Endothelial cell (in vitro differentiated cells): Measurements from ENCODE around the gene ETV6. TPM values are rescaled to one million over a fixed set of nuclear protein-coding genes. Genes with fewer than 3 reads are reported as not detected.

ENCODE experiments used
- DNase-seq: peaks from one replicate; pipeline ENCODE4 v3.0.0; 2021; ENCODE audit warnings: low spot score
- H3K27ac Mint-ChIP-seq: one replicate; pipeline ENCODE4 v1.8.0; 2021; ENCODE audit warnings: mixed read lengths, inconsistent platforms; ENCODE audit not compliant: unreplicated experiment
- H3K27me3 Mint-ChIP-seq: one replicate; pipeline ENCODE4 v1.8.0; 2021; ENCODE audit warnings: mild to moderate bottlenecking, moderate library complexity, mixed read lengths, inconsistent platforms; ENCODE audit not compliant: unreplicated experiment
- H3K36me3 Mint-ChIP-seq: one replicate; pipeline ENCODE4 v1.8.0; 2021; ENCODE audit warnings: mild to moderate bottlenecking, low read depth, mixed read lengths, inconsistent platforms; ENCODE audit not compliant: unreplicated experiment
- H3K4me1 Mint-ChIP-seq: one replicate; pipeline ENCODE4 v1.8.0; 2021; ENCODE audit warnings: mild to moderate bottlenecking, mixed read lengths, inconsistent platforms; ENCODE audit not compliant: unreplicated experiment
- H3K4me3 Mint-ChIP-seq: one replicate; pipeline ENCODE4 v1.8.0; 2021; ENCODE audit warnings: mild to moderate bottlenecking, mixed read lengths, inconsistent platforms; ENCODE audit not compliant: unreplicated experiment
- H3K9me3 Mint-ChIP-seq: one replicate; pipeline ENCODE4 v1.8.0; 2021; ENCODE audit warnings: mixed read lengths, inconsistent platforms; ENCODE audit not compliant: unreplicated experiment
- total RNA-seq: library from RNA; stranded (reverse); fragmentation: NEBNext Ultra II Directional; extraction: Animal tissue kit (Norgen Biotek cat#: 25700); gene quantifications from one replicate; pipeline ENCODE4 v1.2.1, GENCODE V29; 2021; ENCODE audit not compliant: unreplicated experiment
- TF ChIP-seq, protein P1 (sequence below): fragments of 200-600 bp; sonication (generic); IDR thresholded peaks from one replicate; pipeline ENCODE4 v1.5.0; 2021; ENCODE audit warnings: antibody characterized with exemption; ENCODE audit not compliant: unreplicated experiment

ETV6 gene
- total RNA-seq, 1 donor from 2014 or later, result 98.7 TPM

GRCh38 chr12:11758087-11758486 lies 108.6 kb downstream of the ETV6 start:
- TF ChIP-seq, protein P1, sequence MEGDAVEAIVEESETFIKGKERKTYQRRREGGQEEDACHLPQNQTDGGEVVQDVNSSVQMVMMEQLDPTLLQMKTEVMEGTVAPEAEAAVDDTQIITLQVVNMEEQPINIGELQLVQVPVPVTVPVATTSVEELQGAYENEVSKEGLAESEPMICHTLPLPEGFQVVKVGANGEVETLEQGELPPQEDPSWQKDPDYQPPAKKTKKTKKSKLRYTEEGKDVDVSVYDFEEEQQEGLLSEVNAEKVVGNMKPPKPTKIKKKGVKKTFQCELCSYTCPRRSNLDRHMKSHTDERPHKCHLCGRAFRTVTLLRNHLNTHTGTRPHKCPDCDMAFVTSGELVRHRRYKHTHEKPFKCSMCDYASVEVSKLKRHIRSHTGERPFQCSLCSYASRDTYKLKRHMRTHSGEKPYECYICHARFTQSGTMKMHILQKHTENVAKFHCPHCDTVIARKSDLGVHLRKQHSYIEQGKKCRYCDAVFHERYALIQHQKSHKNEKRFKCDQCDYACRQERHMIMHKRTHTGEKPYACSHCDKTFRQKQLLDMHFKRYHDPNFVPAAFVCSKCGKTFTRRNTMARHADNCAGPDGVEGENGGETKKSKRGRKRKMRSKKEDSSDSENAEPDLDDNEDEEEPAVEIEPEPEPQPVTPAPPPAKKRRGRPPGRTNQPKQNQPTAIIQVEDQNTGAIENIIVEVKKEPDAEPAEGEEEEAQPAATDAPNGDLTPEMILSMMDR, result no peak
- peaks cover 72% of the 10 kb centered on the region for H3K4me1 Mint-ChIP-seq
- peak overlapping the region; percentile 91 for H3K27ac Mint-ChIP-seq

DNA sequence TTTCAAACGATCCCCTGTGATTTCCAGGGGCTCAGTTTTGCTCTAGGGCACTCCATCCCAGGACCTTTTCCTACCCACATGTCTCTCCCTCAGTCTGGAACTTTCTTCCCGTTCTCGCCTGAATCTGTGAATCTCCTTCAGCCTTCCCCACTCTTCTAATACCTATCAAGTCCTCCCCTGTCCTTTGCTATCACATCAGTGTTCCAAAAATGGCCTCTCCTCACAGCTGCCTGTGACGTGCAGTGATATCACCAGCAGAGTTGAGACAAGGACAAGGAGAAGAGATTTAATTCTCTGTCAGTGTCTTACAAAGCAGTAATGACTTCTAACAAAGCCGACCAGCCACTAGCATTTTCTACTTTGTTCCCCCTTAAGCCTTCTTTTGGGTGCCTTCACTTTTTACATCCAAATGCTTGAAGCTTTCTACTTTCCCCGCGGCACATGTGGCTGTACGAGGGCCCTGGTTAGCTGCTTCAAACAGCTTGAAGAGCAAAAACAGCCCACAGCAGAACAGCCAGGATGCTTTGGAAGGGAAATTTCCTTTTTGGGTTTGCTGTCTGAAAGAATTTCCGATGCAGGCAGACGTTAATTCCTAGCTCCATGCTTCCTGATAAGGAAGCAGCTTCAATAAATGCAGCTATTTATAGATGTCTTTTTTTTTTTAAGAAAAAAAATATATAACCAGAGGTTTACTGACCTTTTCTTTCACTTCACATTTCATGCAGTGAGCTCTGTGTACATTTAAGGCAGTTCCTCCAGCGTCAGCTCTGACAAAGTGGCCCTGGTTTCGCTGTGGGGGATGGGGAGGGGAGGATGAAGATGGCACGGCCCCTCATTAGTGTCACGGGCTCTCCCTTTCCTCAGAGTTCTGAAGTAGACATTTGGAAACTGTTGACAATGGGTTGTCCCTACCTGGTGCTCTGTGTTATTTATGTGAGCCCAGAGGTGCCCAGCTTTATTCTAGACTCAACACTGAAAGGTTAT lies 109.3 kb downstream of the ETV6 start:
- H3K9me3 Mint-ChIP-seq, result no peaks in the 10 kb centered on the region
- no peak overlapping the region for H3K4me3 Mint-ChIP-seq
- no peak for DNase-seq
- peaks cover 23% of the 10 kb centered on the region for H3K36me3 Mint-ChIP-seq
- H3K4me1 Mint-ChIP-seq, result peaks cover 72% of the 10 kb centered on the region
- TF ChIP-seq, protein P1, result no peak
- H3K27ac Mint-ChIP-seq, result peak overlapping the region; percentile 91
- H3K27me3 Mint-ChIP-seq, result peaks cover 2% of the 10 kb centered on the region

More at GRCh38 chr12:11758087-11758486, 108.6 kb downstream of the ETV6 start:
- peaks cover 26% of the 10 kb centered on the region for H3K36me3 Mint-ChIP-seq
- no peak for DNase-seq
- no peaks in the 10 kb centered on the region for H3K9me3 Mint-ChIP-seq
- H3K4me3 Mint-ChIP-seq, result no peak overlapping the region
- H3K27me3 Mint-ChIP-seq, result peaks cover 1% of the 10 kb centered on the region

DNA sequence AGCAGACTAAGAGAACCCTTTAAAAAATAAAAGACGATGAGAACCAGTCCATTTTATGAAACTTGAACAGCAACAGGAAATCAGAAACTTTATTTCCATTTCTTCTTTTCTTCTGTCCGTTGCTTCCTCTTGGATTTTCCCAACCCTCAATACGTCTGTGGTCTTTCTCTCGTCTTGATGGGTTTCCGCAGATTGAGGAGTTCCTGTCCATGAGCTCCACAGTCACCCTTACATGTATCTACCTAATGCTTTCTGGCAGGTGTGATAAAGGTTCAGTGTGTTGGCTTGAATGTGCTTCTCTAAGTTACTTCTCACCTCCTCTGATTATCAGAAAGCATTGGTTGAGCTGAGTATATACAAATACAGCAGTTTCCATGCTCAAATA lies 110.0 kb downstream of the ETV6 start:
- H3K27ac Mint-ChIP-seq, result peak overlapping the region; percentile 84
- peaks cover 2% of the 10 kb centered on the region for H3K27me3 Mint-ChIP-seq
- DNase-seq, result no peak
- TF ChIP-seq, protein P1, result no peak
- no peaks in the 10 kb centered on the region for H3K9me3 Mint-ChIP-seq
- peaks cover 21% of the 10 kb centered on the region for H3K36me3 Mint-ChIP-seq
- H3K4me1 Mint-ChIP-seq, result peaks cover 75% of the 10 kb centered on the region
- no peak overlapping the region for H3K4me3 Mint-ChIP-seq

GRCh38 chr12:11759899-11760298 lies 110.4 kb downstream of the ETV6 start:
- Mint-ChIP-seq H3K27me3 (peaks cover 2% of the 10 kb centered on the region), H3K9me3 (no peaks in the 10 kb centered on the region), H3K27ac (peak overlapping the region; percentile 84), H3K4me1 (peaks cover 77% of the 10 kb centered on the region), H3K4me3 (no peak overlapping the region), H3K36me3 (peaks cover 18% of the 10 kb centered on the region)
- DNase-seq, result no peak
- TF ChIP-seq, protein P1, result no peak
